GM12878 (cell line): ENCODE measurements around the gene ITGAL.

Experiments used
- BCL11A ChIP-seq: IDR thresholded peaks from 2 replicates; pipeline ENCODE4 v1.6.1; 2011; ENCODE audit warnings: low read depth, low read length
- CBFB ChIP-seq: IDR thresholded peaks from 2 replicates; pipeline ENCODE4 v1.6.1; 2016; ENCODE audit warnings: antibody characterized with exemption, low read depth
- DPF2 ChIP-seq: fragments of 450-650 bp; IDR thresholded peaks from 2 replicates; pipeline ENCODE4 v1.6.1; 2017; ENCODE audit warnings: mild to moderate bottlenecking
- FOS ChIP-seq: IDR thresholded peaks from 3 replicates; pipeline ENCODE4 v1.6.1; 2011; ENCODE audit warnings: borderline replicate concordance; ENCODE audit not compliant: insufficient read length; ENCODE audit errors: extremely low read depth
- FOXM1 ChIP-seq: IDR thresholded peaks from 2 replicates; pipeline ENCODE4 v1.6.1; 2012; ENCODE audit warnings: low read depth, mild to moderate bottlenecking, inconsistent platforms, low read length, moderate library complexity
- HDGF ChIP-seq: fragments of 450-650 bp; IDR thresholded peaks from 2 replicates; pipeline ENCODE4 v1.6.1; 2016; ENCODE audit warnings: antibody characterized with exemption
- NR2F1 ChIP-seq: fragments of 450-650 bp; conservative IDR thresholded peaks from 2 replicates; pipeline ENCODE4 v1.6.1; 2017; ENCODE audit warnings: mild to moderate bottlenecking
- PAX8 ChIP-seq: fragments of 450-650 bp; IDR thresholded peaks from 2 replicates; pipeline ENCODE4 v1.6.1; 2017; ENCODE audit warnings: mild to moderate bottlenecking, moderate library complexity
- POLR2AphosphoS5 ChIP-seq: IDR thresholded peaks from 2 replicates; pipeline ENCODE4 v1.6.1; 2011; ENCODE audit warnings: mild to moderate bottlenecking, low read length, inconsistent platforms
- RELA ChIP-seq: fragments of 450-650 bp; IDR thresholded peaks from 2 replicates; pipeline ENCODE4 v1.8.0; 2014; ENCODE audit warnings: borderline replicate concordance; ENCODE audit not compliant: partially characterized antibody
- SREBF1 ChIP-seq: IDR thresholded peaks from 2 replicates; pipeline ENCODE4 v1.6.1; 2012; ENCODE audit warnings: mild to moderate bottlenecking, low read length
- TF ChIP-seq, protein P1 (sequence below), 3 experiments: IDR thresholded peaks in 2 of 3; conservative IDR thresholded peaks in 1 of 3; 2 replicates each; pipeline ENCODE4 v1.5.1; 2011; ENCODE audit warnings: low read depth in 3 of 3, low read length in 3 of 3, mild to moderate bottlenecking in 3 of 3, control low read depth in 2 of 3, moderate library complexity in 2 of 3, inconsistent platforms in 1 of 3, mixed read lengths in 1 of 3; ENCODE audit not compliant: control insufficient read depth in 2 of 3, insufficient read depth in 1 of 3; ENCODE audit errors: extremely low read depth in 1 of 3

GRCh38 chr16:30551781-30552180 is 79.2 kb downstream of the ITGAL start:
- TF ChIP-seq CBFB (no peak), FOS (no peak), POLR2AphosphoS5 (no peak), SREBF1 (no peak), RELA (no peak), BCL11A (no peak), DPF2 (no peak), HDGF (no peak), FOXM1 (no peak), NR2F1 (no peak), PAX8 (no peak)
- TF ChIP-seq, protein P1, sequence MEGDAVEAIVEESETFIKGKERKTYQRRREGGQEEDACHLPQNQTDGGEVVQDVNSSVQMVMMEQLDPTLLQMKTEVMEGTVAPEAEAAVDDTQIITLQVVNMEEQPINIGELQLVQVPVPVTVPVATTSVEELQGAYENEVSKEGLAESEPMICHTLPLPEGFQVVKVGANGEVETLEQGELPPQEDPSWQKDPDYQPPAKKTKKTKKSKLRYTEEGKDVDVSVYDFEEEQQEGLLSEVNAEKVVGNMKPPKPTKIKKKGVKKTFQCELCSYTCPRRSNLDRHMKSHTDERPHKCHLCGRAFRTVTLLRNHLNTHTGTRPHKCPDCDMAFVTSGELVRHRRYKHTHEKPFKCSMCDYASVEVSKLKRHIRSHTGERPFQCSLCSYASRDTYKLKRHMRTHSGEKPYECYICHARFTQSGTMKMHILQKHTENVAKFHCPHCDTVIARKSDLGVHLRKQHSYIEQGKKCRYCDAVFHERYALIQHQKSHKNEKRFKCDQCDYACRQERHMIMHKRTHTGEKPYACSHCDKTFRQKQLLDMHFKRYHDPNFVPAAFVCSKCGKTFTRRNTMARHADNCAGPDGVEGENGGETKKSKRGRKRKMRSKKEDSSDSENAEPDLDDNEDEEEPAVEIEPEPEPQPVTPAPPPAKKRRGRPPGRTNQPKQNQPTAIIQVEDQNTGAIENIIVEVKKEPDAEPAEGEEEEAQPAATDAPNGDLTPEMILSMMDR (IDR thresholded peaks at IDR 0.05 in 2 of 3, conservative IDR thresholded peaks at IDR 0.05 in 1 of 3; ENCODE audit: control insufficient read depth in 2 of 3, extremely low read depth in 1 of 3, insufficient read depth in 1 of 3, low read depth in 3 of 3, low read length in 3 of 3): no peak
